BLaER1 (cell line): ENCODE results near the gene CACNG6.
"Not testable (repeated sequence)": the region's sequence is repeated elsewhere in the genome, so short reads cannot be mapped to it uniquely, and the experiment has no call there.

Experiments
- H3K27ac ChIP-seq: shearing (Covaris generic); formaldehyde crosslinking; 2 replicates; pipeline ENCODE4 v1.8.1; 2022
- H3K27me3 ChIP-seq: shearing (Covaris generic); formaldehyde crosslinking; 2 replicates; pipeline ENCODE4 v1.8.1; 2022
- H3K36me3 ChIP-seq: shearing (Covaris generic); formaldehyde crosslinking; 2 replicates; pipeline ENCODE4 v1.8.1; 2022
- H3K4me1 ChIP-seq: shearing (Covaris generic); formaldehyde crosslinking; 2 replicates; pipeline ENCODE4 v1.8.1; 2022
- H3K4me2 ChIP-seq: shearing (Covaris generic); formaldehyde crosslinking; 2 replicates; pipeline ENCODE4 v1.8.1; 2022
- H3K4me3 ChIP-seq: shearing (Covaris generic); formaldehyde crosslinking; 2 replicates; pipeline ENCODE4 v1.8.1; 2022
- H3K9ac ChIP-seq: shearing (Covaris generic); formaldehyde crosslinking; 2 replicates; pipeline ENCODE4 v1.8.1; 2022
- H3K9me3 ChIP-seq: shearing (Covaris generic); formaldehyde crosslinking; 2 replicates; pipeline ENCODE4 v1.8.1; 2022
- H4K20me1 ChIP-seq: shearing (Covaris generic); formaldehyde crosslinking; 2 replicates; pipeline ENCODE4 v1.8.1; 2022
- Cebpa-rat ChIP-seq: shearing (Covaris generic); IDR thresholded peaks from 2 replicates; pipeline ENCODE4 v1.8.1; 2022

The CACNG6 gene, protein sequence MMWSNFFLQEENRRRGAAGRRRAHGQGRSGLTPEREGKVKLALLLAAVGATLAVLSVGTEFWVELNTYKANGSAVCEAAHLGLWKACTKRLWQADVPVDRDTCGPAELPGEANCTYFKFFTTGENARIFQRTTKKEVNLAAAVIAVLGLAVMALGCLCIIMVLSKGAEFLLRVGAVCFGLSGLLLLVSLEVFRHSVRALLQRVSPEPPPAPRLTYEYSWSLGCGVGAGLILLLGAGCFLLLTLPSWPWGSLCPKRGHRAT

DNA sequence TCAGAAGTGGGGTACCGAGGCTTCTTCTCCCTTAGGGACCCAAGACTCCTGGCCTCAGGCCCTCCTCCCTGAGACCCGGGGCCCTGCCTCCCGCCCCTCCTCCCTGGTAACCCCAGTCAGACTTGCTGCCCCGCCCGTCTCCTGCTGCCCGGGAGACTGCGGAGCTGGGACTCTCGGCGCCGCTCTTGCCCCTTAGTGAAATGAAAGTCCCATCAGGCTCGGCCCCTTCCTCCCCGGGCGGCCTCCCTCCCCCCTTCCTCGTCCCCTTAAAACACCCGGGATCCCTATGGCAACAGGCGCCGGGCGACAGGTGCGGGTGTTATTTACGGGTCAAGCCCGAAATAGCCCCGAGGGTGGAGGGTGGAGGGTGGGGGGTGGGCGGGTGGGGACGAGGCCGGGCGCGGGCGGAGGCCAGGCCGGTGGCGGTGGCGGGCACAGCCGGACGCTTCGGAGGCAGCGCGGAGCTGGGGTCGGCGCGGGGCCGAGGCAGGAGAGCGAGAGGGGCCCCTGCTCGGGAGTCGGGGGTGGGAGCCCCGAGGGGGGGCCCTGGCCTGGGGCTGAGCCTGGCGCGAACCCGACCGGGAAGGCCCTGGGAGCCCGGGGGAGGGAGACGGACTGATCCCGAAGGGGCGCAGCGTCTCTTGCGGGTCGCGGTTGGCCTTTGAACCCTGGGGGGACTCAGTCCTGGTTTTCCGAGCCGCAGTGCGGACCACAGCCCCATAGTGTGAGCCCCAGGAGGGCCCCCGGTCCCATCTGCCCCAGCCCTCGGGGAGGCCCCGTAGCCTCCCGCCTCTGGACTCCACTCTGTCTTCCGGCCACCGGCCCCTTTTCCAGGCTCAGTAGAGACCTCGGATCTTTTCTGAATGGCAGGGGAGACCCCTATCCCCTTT is at the start of gene CACNG6:
Gene CACNG6 (plus strand): TSS at position 414 of the 890 bp plus-strand sequence. CDS start 1,241 bp downstream, outside the sequence.
- Histone ChIP-seq H3K27ac (peak within 1 kb of the TSS; percentile 92), H3K4me3 (peak within 1 kb of the TSS; percentile 70), H3K27me3 (no peaks in the 10 kb centered on the region), H4K20me1 (no peaks in the 10 kb centered on the region), H3K4me1 (peaks cover 55% of the 10 kb centered on the region), H3K4me2 (peak within 1 kb of the TSS; percentile 96), H3K9me3 (no peaks in the 10 kb centered on the region), H3K36me3 (no peaks in the 10 kb centered on the region), H3K9ac (peak within 1 kb of the TSS; percentile 88)
- no peak for TF ChIP-seq Cebpa-rat

DNA sequence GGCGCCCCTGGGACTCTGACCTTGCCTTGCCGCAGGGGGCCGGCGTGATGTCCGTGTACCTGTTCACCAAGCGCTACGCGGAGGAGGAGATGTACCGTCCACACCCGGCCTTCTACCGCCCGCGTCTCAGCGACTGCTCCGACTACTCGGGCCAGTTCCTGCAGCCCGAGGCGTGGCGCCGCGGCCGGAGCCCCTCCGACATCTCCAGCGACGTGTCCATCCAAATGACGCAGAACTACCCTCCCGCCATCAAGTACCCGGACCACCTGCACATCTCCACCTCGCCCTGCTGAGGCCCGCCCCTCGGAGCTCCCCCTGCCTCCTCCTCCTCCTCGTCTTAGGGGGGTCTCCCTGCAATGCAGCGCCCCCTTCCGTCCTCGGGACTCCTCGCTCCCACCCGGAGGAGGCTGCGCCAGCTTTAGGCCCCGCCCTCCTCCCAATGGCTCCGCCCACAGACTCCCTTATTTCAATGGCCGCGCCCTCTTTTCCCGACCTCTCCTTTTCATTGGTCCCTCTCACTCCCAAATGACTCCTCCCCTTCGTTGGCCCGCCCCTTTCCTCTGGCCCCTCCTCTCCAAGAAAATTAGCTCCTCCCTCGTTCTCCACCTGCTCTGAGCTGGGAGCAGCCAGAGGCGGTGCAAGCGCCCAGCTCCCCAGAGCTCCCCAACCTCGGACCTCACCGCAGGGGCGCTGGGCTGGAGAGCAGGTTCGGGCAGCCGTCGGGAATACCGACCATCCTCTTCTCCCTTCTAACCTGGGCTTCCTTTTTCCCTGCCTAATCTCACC is 49.2 kb upstream of the CACNG6 start:
- H3K4me3 ChIP-seq = no peak overlapping the region
- H3K9ac ChIP-seq = no peak overlapping the region

DNA sequence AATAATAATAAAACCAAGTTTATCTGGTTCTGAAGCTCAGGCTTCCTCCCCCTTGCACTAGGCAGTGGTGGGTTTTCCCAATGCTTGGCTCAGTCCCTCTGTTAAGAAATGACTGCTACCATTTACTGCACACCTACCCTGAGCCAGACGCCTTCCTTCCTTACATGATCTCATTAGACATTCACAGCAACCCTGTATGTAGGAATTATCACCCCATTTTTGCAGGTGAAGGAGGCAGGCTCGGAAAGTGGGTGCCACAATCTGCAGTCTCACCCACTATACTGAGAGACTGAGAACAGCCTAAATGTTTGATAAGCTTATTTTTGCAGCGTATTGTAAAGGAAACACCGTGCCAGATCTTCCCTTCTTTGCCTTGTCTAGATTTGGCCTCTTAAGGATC is 47.0 kb upstream of the CACNG6 start:
- H3K9me3 ChIP-seq = peaks cover 11% of the 10 kb centered on the region
- H3K27me3 ChIP-seq = no peaks in the 10 kb centered on the region
- H4K20me1 ChIP-seq = no peaks in the 10 kb centered on the region
- H3K4me2 ChIP-seq = no peak overlapping the region
- no peak overlapping the region for H3K9ac ChIP-seq
- no peak overlapping the region for H3K4me3 ChIP-seq
- no peak overlapping the region for H3K27ac ChIP-seq
- H3K36me3 ChIP-seq = no peaks in the 10 kb centered on the region
- no peak for TF ChIP-seq Cebpa-rat
- H3K4me1 ChIP-seq = no peaks in the 10 kb centered on the region

More for the DNA sequence above, 49.2 kb upstream of the CACNG6 start:
- Histone ChIP-seq H3K27me3 (no peaks in the 10 kb centered on the region), H3K4me1 (no peaks in the 10 kb centered on the region), H3K9me3 (peaks cover 11% of the 10 kb centered on the region), H3K27ac (no peak overlapping the region), H4K20me1 (no peaks in the 10 kb centered on the region), H3K4me2 (no peak overlapping the region), H3K36me3 (no peaks in the 10 kb centered on the region)
- TF ChIP-seq Cebpa-rat = no peak

DNA sequence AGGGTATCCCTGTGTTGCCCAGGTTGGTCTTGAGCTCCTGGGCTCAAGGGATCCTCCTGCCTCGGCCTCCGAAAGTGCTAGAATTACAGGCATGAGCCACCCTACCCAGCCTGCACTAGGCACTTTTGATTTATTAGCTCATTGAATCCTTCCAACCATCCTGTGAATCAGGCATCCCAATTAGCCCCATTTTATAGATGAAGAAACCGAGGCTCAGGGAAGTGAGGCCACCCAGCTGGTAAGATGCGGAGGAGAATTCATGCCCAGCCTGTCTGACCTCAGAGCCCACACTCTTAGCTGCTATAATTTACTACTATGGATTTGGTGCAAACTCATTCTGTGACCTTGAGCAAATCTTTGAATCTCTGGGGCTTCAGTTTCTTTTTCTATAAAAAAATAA is 46.5 kb upstream of the CACNG6 start:
- no peaks in the 10 kb centered on the region for H3K4me1 ChIP-seq
- peaks cover 11% of the 10 kb centered on the region for H3K9me3 ChIP-seq
- no peaks in the 10 kb centered on the region for H4K20me1 ChIP-seq
- TF ChIP-seq Cebpa-rat = no peak
- no peaks in the 10 kb centered on the region for H3K27me3 ChIP-seq
- H3K9ac ChIP-seq = no peak overlapping the region
- H3K4me2 ChIP-seq = no peak overlapping the region
- H3K4me3 ChIP-seq = no peak overlapping the region
- H3K27ac ChIP-seq = no peak overlapping the region
- no peaks in the 10 kb centered on the region for H3K36me3 ChIP-seq

DNA sequence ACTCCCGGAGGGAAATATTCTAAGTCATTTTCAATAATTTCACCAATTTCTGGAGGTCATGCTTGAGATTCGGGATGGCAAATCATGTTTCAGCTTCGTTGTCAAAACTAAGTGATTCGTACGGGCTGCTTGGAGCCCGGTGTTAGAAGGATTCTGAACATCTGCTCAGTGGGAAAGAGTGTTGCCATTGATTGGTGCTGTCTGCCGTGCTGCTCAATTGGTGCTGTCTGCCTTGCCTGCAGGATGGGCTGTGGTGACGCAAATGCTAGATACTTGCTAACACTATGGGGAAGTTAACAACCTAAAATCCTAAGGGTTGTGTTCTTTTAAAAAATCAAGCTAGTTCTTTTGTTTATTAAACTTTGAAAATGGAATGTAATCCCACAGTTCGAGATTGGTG is 46.0 kb upstream of the CACNG6 start:
- peaks cover 11% of the 10 kb centered on the region for H3K9me3 ChIP-seq
- H3K27ac ChIP-seq = no peak overlapping the region
- H4K20me1 ChIP-seq = no peaks in the 10 kb centered on the region
- H3K4me2 ChIP-seq = no peak overlapping the region
- H3K36me3 ChIP-seq = no peaks in the 10 kb centered on the region
- no peaks in the 10 kb centered on the region for H3K4me1 ChIP-seq
- no peaks in the 10 kb centered on the region for H3K27me3 ChIP-seq
- H3K9ac ChIP-seq = no peak overlapping the region
- no peak overlapping the region for H3K4me3 ChIP-seq
- TF ChIP-seq Cebpa-rat = no peak

DNA sequence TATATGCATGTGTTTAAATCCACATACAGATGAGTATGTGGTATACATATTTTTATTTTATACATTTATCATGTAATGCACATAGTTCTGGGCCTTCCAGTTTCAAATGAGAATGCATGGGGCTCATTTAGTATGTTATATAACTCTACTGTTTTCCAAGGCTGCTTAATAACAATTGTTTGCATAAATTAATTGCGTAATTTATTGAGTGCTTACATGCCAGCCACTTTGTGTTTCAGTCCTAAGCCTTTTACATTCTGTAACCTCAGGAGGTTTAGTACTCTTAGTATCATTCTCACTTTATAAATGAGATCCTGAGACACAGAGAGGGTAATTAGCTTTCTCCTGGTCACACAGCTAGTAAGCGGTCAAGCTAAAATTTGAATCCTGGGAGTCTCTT is 45.4 kb upstream of the CACNG6 start:
- no peak overlapping the region for H3K4me3 ChIP-seq
- no peak overlapping the region for H3K9ac ChIP-seq
- no peaks in the 10 kb centered on the region for H3K36me3 ChIP-seq
- no peaks in the 10 kb centered on the region for H4K20me1 ChIP-seq
- peaks cover 11% of the 10 kb centered on the region for H3K9me3 ChIP-seq
- H3K27ac ChIP-seq = no peak overlapping the region
- H3K4me1 ChIP-seq = peaks cover 5% of the 10 kb centered on the region
- H3K27me3 ChIP-seq = no peaks in the 10 kb centered on the region
- no peak; the same call in 1 of the 2 replicates for TF ChIP-seq Cebpa-rat
- H3K4me2 ChIP-seq = no peak overlapping the region

DNA sequence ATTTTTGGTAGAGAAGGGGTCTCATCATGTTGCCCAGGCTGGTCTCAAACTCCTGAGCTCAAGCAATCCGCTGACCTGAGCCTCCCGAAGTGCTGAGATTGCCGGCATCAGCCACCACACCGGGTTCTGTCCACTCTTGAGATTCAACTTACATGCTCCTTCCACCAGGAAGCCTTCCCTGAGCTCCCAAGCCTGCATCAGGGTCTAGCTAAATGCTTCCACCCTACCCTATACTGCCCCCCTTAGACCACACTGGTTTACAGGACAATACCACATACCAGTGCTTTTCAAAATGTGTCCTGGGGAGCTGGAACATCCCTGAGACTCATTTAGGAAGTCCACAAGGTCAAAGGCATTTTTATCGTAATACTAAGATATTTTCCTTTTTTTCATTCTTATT is 43.8 kb upstream of the CACNG6 start:
- no peaks in the 10 kb centered on the region for H3K27me3 ChIP-seq
- no peak overlapping the region for H3K27ac ChIP-seq
- H4K20me1 ChIP-seq = no peaks in the 10 kb centered on the region
- H3K9me3 ChIP-seq = peaks cover 2% of the 10 kb centered on the region; the same call in 1 of the 2 replicates
- no peaks in the 10 kb centered on the region for H3K36me3 ChIP-seq
- no peak overlapping the region for H3K9ac ChIP-seq
- no peak overlapping the region for H3K4me3 ChIP-seq
- no peak overlapping the region for H3K4me2 ChIP-seq
- no peak for TF ChIP-seq Cebpa-rat
- peaks cover 20% of the 10 kb centered on the region for H3K4me1 ChIP-seq

DNA sequence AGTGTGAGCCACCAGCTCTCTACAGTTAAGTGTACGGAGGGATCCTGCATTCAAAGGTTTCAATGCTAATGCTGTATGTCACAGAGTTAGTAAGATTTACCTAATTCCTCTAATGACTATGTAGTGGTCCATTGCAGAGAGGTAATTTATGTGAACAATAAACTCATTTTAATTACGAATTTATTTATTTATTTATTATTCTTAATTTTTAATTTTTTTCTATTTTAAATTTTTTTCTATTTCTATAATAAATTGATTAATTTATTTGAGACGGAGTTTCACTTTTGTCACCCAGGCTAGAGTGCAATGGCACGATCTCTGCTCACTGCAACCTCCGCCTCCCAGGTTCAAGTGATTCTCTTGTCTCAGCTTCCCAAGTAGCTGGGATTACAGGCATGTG is 42.8 kb upstream of the CACNG6 start:
- not testable (repeated sequence) for H3K4me3 ChIP-seq, H3K27me3 ChIP-seq, H4K20me1 ChIP-seq, H3K36me3 ChIP-seq, H3K27ac ChIP-seq, H3K9ac ChIP-seq, H3K9me3 ChIP-seq, H3K4me2 ChIP-seq
- H3K4me1 ChIP-seq = peaks cover 20% of the 10 kb centered on the region

DNA sequence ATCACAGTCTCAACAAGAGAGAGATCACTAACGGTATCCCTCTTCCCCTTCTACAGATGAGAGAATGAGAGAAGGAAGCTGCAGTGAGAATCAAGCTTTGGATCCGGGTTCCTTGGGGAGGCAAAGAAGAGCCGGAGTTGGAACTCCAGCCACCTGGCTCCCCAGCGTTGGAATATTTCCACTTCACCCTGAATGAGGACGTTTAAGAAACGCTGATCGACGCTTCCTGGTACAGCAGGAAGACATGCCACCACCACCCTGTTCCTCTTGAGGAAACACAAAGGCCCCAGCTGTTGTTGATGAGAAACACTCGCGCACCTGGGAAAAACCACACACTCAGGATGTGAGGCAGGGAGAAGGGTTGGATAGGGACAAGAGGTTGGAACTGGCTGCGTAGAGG is 40.0 kb upstream of the CACNG6 start:
- H3K4me3 ChIP-seq = no peak overlapping the region
- H3K36me3 ChIP-seq = no peaks in the 10 kb centered on the region
- TF ChIP-seq Cebpa-rat = no peak
- H3K4me2 ChIP-seq = peak overlapping the region; percentile 58
- H3K4me1 ChIP-seq = peaks cover 20% of the 10 kb centered on the region
- H3K9me3 ChIP-seq = no peaks in the 10 kb centered on the region
- H4K20me1 ChIP-seq = no peaks in the 10 kb centered on the region
- H3K27me3 ChIP-seq = peaks cover 3% of the 10 kb centered on the region; the same call in 1 of the 2 replicates
- peak overlapping the region; percentile 63; the same call in 1 of the 2 replicates for H3K9ac ChIP-seq
- H3K27ac ChIP-seq = peak overlapping the region; percentile 76

DNA sequence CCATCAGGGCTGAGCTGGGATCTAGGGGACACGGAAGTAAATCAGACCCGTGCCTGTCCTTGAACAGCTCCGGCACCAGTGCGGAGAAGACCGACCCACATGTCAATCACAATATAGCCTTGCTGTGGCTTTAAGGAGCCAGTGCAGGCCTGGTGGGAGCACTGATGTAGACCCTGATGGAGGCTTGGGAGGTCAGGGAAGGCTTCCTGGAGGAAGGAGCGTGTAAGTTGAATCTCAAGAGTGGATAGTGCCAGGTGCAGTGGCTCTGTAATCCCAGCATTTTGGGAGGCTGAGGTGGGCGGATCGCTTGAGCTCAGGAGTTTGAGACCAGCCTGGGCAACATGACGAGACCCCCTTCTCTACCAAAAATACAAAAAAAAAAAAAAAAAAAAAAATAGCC is 39.5 kb upstream of the CACNG6 start:
- Histone ChIP-seq H3K9me3 (no peaks in the 10 kb centered on the region), H3K27ac (peak overlapping the region; percentile 76), H3K4me3 (no peak overlapping the region), H3K9ac (no peak overlapping the region), H3K4me2 (peak overlapping the region; percentile 58), H3K36me3 (no peaks in the 10 kb centered on the region), H4K20me1 (no peaks in the 10 kb centered on the region), H3K4me1 (peaks cover 20% of the 10 kb centered on the region), H3K27me3 (peaks cover 8% of the 10 kb centered on the region)
- no peak for TF ChIP-seq Cebpa-rat
